Measurements from ENCODE around the gene AQR.
"Not testable (repeated sequence)": the region's sequence is repeated elsewhere in the genome, so short reads cannot be mapped to it uniquely, and the experiment has no call there.

AQR gene

DNA sequence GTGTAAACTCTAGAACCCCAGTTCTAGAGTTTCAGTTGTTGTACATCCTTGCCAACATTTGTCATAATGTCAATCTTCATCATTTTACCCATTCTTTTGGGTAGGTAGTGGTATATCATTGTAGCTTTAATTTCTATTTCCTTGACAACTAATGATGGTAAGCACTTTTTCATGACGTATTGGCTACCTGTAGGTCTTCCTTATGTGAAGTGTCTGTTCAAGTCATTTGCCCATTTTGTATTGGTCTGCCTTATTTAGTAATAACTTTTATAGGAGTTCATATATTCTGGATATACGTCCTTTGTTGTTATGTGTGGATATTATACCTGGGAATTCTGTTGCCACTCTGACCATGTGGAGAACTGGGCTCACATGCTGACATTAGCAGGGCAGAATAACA is 100.4 kb downstream of the AQR start:
- DNase-seq: no peak

DNA sequence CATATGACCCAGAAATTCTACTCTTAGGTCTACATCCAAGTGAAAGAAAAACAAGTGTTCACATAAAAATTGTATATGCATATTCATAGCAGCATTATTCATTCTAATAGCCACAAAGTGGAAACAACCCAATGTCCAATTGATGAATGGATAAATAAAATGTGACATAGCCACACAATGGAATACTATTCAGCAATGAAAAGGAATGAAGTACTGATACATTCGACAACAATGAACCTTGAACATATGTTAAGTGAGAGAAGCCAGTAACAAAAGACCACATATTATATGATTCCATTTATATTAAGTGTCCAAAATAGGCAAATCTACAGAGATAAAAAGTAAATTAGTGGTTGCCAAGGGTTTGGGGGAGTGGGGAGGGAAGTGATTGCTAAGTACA is 104.0 kb downstream of the AQR start:
- DNase-seq: no peak

DNA sequence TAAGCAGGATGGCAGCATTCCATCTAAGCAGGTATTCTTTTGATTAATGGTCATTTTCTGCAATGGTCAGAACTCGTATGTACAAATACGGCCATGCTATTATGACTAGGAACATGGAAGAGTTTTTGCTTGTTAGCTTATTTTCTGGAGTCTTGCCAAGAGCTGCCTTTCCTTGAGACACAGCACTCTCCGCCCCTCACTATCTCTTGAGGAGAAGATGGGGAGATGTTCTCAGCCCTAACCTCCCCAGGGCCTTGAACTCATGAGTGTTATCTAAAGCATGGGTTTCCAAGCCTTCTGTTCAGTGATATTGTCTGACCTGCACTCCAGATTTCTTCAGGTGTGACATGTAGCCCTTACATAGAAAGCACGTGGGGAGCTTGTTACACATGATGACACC is 108.3 kb downstream of the AQR start:
- DNase-seq: no peak

DNA sequence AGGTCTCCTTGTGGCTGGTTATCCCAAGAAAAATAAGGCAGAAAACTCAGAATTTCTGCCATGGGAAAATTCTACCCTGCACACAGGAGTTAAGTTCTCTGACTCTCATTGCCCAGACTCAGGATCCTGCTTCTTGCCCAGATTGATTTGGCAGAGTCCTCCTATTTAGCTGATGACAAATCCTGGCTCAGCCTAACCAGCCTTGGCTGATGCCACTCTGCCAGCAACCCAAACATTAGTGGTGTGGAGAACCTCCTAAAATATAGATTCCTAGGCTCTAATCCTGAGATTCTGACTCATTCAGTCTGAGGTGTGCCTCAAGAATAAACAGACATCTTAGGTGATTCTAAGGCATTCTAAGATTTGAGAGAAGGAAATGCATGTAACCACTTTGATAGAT is 113.6 kb downstream of the AQR start:
- no peak for DNase-seq

DNA sequence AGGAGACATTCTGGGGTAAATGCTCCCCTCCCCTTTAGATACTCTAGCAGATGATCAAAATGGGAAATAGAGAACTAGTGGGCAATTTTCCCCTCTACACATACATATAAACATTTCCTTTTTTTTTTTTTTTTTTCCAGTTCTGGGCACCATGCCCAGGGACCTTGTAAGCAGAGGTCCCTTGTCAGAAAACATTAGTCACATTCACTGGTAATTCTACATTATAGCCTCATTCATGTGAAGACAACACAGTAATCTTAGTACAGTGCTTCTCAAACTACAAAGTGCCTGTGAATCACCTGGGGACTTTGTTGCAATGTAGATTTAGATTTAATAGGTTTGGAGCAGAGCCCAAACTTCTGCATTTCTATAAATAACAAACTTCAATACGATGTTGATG is 114.1 kb downstream of the AQR start:
- no peak for DNase-seq

DNA sequence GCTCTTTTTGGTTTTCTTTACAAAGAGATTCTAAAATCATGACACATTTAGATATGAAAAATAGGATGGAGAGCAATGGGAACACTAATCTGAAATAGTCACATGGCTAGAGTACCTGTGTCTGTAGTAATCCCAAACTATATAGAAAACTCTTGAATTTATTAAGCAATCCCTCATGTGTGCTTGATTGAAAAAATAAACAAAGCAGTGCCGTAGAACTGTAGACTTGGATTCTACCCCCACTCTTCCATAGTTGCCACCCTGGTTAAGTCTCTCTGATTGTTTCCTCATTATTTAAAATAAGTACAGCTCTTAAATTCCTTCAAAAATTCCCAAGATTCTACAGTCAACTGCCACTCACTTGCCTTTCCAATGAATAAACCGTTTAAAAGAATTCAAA is 115.3 kb downstream of the AQR start:
- no peak for DNase-seq

DNA sequence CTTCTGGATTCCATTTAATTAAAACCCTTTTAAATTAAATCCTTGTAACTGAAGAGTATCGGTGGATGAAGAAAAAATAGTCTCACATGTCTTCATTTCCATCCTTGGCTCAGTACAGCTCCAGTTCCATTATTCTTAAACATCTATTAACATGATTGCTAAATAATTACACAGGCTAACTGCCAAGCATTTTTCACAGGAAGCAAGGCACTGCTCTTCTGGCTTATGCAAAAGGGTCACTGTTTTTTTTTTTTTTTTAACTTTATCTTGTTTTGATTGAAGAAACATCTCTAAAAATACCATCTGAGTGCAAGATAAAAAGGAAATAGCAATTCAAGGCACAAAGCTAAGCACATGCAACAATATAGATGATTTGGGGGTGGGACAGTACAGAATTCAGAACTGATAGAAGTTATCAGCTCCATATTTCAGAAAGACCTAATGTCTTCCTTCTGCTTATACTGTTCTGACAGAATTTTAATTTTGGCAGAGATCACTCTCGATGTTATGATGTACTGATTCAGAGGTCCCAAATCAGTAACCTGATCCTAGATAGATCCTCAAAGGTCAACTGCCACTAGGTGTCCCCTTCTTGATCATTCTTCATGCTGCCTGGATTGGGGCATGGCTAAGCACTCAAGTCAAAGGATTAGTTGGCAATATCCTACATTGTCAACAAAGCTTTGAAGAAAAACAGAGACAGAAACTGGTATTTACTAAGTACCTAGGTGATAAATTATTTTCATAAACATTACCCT is 116.4 kb downstream of the AQR start:
- no peak for DNase-seq

DNA sequence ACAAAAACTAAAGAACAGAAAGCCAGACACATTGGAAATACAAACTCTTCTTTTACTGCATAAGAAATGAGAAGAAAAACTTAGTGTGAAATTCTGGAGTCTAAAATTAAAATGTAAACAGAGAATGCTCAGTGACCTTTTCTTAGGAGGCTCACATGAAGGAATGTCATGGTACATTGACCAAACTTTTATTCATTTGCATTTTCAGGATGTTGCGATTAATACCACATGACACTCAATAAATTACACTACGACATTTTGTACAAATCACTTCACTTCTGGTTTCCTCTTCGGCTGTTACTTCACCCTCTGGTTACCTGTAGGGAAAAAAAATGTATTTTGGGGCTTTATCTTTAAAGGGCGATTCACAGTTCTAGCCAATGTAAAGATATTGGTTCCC is 117.8 kb downstream of the AQR start:
- DNase-seq: no peak

DNA sequence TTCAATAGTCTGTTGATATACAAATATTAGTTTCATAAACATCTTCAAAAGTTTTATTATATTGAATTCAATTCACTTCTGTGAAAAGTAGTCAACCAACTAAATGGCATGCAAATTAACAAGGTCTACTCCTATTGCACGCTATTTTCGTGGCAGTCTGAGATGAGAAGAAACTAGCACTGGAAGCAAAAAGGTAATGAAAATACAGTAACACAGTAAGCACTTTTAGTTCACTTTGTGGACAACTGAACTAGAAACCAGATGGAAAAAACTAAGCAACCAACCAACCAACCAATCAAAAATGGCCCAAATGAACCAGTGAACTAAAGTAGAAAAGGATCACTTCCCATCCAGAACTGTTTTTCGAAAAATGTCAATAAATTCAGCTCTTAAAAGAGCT is 118.5 kb downstream of the AQR start:
- DNase-seq: no peak

DNA sequence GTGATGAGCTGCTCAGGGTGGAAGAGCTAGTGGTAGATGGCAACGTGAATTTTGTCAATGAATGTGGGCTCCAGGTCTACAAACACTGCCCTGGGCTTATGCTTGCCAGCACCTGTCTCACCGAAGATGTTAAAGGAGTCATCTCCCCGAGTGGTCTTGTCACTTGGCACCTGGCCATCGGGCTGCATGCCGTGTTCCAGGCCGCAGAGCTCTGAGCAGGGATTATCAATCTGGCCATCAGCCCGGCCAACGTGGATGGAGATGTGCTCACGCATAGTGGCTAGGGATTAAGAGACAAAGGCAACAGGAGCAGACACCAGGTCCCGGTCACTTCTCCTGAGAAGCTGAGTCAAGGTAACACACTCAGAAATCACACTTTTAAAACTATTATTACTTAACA is 119.4 kb downstream of the AQR start:
- no peak for DNase-seq

DNA sequence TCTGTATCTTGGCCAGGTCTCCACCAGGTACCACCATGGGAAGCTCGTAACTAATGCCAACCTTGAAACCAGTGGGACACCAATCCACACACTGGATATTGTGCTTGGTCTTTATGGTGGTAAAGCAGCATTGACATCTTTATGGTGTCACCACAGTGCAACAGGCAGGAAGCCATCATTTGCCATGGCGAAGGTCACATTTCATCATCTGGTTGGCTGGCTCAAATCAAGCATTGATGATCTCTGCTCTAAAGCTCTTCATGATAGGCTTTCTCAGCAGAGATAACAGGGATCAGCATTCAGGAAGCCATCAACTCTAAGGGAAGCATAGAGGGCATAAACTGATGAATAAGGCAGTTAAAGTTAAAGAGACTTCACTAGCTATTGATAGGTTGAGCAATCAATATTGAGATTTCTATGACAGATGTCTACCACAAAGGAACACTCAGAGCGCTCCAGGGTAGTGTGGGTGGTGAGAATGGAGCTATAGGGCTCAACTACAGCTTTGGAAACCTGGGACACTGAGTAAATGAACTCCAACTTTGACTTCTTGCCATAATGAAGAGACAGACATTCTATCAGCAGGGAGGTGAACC is 120.1 kb downstream of the AQR start:
- no peak for DNase-seq

DNA sequence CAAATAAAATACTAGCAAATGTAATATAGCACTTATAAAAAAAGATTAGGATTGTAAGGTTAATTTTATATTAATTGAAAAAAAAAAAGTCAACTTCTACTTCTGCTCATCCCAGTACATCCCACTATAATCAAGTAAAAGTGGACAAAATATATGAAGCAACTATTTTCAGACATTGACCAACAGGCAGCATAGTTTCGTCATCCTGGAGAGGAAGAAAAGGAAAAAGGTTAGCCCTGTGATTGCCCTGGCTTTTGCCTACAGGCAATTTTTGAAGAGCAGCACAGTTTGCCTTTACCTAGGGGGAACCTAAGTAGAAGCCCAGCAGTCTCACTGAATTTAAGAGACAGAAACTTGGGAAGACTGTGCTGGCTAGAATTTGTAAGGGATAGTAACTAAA is 121.9 kb downstream of the AQR start:
- no peak for DNase-seq

DNA sequence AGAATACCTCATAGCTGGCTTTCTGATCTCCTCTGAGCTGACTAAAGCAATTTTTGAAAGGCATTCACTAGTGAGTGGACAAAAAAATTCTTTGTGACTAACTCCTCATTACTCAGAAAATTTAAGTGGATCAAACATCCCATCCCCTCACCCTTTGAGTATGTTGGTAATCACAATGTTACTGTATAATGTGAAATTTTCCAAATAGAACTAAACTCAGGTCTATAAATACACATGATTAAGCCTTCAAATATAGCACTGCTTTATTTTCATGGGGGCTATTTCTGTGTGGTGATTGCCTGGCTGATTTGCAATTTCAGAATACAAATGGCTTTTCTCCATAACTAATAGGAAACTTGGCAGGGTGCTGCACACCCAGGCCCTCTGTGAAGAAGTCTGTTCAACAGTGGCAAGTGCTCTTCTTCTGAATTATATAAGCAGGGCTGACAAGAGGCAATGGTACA is 128.2 kb downstream of the AQR start:
- no peak for DNase-seq

DNA sequence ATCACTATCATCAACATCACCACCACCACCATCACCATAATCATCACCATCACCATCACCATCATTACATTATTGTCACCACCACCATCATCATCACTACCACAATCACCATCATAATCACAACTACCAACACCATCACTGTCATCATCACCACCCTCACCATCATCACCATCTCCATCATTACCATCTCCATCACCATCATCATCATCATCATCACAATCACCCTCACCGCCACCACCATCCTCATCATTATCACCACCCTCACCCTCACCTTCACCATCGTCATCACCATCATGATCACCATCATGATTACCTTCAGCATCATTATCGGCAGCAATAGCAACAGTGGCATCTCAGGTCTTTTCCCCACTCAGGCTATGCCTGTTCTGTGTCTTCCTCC is 131.3 kb downstream of the AQR start:
- DNase-seq: no peak

DNA sequence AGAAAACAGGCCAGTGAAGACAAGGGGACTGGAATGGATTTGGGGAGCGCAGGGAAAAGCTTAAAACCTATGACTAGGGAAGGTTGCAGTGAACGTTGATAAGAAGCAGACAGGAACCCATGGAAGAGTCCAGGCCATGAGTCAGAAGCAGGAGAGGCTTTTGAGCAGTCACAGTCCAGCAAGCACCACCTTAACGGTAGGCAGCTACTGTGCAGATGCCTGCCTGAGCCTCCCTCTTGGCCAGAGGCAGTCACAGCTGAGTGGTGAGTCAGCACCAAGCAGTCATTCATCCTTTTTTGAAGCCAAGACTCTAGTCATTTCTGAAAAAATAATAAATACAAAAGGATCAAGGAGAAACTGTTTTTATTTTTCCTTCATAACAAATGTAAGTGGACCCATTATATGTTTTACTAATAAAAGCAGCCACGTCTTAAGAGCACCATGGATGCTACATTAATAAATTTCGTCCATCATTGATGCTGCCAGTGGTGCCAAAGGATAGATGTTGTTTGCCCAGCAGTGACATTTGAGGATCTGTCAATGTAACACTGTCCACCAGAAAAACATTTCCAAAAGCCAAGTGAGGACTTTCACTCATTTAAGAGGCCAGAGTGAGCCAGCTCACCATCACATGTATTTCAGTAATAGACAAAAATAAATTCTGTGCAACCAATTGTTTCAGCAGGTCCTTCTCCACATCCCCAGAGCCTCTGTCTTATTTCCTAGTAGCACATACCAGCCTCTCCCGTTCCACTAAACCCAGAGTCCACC is 132.1 kb downstream of the AQR start:
- DNase-seq: no peak

DNA sequence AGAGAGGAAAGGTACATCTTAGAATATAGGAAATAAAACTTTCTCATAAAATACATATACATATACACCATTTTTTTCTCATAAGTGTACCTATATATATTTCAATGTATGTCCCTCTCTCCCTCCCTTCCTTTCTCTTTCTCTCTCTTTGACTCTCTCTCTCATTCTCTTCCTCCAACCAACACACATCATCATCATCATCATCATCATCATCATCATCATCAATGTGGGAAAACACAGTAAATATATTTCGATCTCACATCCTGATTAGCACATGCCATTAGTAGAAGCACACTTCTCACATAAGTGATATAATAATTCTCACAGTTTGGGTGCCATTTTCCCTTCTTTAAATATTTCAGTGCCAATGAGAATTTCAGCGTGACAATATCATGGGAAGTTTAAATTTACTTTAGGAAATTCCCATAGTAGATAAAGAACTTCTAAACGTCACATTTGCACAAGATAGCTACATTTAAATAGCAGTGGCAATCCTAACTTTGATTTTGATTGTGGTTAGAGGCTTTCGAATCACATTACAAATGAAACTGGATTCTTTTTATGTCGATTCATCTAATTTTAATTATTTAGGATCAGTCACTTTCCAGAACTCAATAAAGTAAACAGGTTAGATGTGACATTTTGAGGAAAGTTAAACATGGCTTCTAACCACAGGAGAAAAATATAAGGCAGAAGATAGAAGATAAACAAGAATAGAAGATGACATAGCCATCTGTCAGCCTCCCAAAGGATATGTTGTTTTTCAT is 141.2 kb downstream of the AQR start:
- DNase-seq: no peak

DNA sequence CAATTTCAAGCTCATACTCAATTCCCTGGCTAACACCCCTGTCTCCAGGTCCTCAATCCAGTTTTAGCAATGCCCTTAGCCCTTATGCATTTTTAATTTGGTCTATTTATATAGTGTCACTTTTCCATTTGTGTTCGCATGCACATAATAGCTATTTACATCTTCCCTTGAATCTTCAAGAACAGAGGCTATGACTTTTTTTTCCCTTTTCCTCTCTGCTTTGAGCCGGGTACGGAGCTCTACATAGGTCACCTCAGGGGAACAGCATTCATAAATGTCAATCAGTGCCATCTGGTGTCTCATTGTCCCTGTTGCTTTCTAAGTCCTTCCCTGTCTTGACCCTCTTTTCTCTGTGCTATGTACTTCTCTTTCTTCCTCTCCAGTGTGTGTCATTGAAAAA is 147.7 kb downstream of the AQR start:
- no peak for DNase-seq

DNA sequence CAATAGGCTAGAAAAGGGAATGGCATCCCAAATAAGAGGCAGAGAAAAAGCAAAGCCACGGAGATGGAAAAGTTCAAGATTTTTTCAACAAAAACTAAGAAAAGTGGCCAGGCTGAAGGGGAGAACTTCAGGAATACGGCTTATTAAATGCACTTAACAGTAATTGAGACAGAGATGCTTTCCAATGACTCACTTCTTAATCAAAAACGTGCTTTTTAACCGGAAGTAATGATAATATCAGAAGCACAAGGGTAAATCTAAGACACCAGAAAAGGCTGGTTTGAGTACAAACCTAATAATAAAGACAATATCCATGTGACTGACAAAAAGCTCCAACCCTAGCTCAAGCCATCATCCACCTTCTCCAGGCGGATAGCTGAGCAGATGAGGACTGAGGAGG is 149.4 kb downstream of the AQR start:
- no peak for DNase-seq

DNA sequence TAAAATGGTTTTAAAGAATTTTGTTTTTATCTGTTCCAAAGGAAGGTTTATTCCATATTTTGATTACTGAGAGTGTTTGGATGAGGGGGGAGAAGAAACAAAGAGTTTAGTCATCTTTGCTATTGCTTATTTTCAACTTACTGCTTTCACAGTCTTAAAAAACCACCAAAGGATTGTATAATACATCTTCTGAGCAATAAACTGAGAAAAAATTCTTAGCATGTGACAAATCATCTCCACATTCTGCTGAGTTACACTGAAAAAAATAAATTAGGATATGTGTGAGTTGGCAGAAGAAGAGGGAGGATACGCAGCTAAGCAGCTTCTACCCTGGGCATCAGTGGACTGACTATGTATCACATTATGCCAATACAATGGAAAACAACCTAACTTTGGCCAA is 151.0 kb downstream of the AQR start:
- no peak for DNase-seq

DNA sequence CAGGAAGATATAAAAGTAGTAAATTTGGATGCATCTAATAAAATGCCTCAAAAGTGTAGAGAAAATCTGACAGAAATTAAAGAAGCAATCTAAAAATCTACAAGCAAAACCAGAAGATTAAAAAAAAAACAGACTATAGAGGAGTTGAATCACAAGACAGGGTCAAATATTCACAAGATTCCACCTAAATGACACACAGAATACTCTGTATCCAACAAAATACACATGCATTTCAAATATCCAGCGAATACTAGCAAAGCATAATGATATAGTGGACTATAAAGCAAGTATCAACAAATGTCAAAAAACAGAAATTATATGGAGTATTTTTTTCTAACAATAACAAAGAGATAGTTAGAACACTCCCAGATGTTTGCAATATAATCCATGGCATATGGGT is 153.7 kb downstream of the AQR start:
- no peak for DNase-seq

DNA sequence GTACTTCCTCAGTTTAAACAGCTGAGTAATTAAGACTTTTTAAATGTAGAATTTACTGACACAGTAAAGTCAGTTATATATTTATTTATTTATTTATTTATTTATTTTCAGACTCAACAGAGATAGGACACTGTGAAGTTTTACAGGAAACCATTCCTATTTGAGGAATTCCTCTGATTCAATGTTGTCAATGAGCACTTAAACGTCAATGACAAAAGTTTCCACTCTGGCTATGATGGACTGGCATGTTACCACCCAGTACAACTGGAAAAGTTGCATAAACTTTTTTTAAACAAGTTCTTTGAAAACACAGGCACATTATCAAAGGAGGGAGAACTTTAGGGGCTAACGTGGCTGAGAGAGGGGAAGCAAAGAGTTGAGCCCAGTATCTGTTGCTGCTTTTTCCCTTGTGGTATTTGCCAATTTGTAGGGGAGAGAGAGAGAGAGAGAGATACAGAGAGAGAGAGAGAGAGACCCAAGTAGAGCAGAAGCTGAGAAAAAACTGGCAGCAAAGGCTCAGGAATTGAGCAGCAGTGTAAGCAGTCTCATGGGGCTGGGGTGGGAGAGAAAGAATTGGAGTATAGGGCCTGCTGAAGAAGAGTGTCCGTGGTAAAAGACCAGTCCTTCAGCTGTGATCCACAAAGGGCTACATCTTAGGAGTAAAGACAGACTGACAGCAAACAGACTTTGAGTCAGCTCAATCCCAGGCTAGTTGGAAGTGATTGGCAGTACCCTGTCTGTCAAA is 155.9 kb downstream of the AQR start:
- DNase-seq: no peak

DNA sequence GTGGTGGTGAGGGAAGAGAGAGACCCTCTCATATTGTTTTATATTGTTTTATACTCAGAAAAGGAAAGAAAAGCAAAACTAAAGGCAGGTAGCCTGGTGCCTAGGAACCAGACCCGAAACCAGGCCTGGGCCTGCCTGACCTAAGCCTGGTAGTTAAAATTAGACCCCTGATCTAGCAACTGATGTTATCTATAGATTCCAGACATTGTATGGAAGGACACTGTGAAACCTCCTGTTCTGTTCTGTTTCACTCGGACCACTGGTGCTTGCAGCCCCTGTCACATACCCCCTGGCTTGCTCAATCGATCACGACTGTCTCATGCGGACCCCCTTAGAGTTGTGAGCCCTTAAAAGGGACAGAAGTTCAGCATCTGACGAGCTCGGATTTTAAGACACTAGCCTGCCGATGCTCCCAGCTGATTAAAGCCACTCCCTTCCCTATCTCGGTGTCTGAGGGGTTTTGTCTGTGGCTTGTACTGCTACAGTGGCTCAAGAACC is 156.6 kb downstream of the AQR start:
- not testable (repeated sequence) for DNase-seq

All from effector CD4-positive, alpha-beta T cell (primary cell).